Glomerular endothelial cell (primary cell): ENCODE measurements around the gene NUDT4. TPM values are rescaled to one million over a fixed set of nuclear protein-coding genes. Genes with fewer than 3 reads are reported as not detected.

ENCODE experiments used
- DNase-seq: peaks from one replicate; pipeline ENCODE4 v3.0.0-alpha.2; 2011; ENCODE audit warnings: low read depth, low spot score; ENCODE audit errors: extremely low read depth
- total RNA-seq: library from RNA; depleted of rRNA; stranded (reverse); fragments of >200 nt; gene quantifications from 2 replicates; pipeline ENCODE4 v1.2.3, GENCODE V29; 2015

Gene NUDT4
- 86.9 and 181 TPM in 2 replicates for total RNA-seq

DNA sequence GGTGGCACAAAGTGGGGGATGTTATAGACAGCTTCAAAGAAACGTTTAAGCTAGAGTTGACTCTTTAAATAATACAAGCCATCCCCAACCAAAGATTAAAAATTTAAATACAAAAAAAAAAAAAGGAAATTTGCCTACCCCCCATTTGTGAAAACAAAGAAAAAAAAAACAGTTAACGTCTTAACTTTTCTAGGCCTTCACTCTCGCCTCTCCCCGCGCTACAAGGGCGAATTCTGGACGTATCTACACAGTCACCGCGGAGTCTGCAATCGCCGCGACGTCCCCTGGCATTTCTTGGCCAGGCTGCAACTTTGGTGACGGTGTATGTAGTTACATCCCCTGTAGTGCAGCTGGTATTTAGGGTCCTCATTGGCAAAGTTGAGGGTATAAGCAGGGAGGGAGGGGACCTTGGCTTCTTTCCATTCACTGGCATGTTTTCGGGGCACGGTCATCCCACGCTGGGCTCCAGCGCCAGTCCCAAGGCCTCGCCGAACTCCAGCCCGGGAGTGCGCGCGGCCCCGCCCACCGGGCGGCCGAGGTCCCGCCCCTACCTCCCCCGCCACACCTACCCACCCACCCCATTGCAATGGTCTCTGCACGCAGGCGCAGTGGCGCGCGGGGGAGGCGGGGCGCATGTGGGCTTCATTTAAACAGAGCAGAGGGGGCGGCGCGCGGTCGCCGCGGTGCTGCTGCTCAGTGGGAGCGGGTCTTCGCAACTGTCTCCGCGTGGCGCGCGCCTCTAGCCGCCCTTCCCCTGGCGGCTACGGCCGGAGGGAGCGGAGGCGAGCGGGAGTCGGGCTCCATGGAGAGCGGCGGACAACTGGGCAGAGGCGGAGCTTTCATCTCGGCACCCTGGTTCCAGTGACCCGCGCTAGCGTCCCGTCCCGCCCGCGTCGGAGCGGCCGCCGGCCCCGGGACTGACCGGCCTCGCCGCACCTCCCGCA, at the start of gene NUDT4:
Gene NUDT4 (plus strand): TSS at position 674 of the 944 bp plus-strand sequence. CDS start 398 bp downstream, outside the sequence.
- DNase-seq: no peak

DNA sequence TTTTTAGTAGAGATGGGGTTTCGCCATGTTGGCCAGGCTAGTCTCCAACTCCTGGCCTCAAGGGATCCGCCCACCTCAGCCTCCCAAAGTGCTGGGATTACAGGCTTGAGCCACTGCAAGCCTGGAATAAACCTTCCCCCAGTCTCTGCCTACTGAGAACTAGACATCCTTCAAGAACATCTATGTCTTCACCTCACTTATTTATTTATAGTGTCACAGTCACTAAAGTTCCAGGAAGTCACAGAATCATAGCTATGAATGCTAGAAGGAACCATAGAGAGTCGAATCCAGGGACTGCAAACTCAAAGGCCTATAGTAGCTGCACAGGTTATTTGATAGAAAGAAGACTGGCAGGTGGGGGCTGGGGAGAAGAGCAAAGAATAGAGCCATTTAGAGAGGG, 44.7 kb upstream of the NUDT4 start:
- no peak for DNase-seq

DNA sequence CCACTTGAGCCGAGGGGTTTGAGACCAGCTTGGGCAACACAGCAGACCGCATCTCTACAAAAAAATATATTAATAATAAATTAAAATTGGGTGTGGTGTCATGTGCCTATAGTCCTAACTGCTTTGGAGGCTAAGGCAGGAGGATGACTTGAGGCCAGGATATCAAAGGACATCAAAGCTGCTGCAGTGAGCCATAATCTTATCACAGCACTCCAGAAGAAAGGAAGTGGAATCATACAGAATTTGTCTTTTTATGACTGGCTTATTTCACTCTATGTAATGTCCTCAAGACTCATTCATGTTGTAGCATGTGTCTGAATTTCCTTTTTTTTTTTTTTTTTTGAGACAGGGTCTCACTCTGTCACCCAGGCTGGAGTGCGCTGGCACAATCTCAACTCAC, 43.9 kb upstream of the NUDT4 start:
- DNase-seq: no peak

DNA sequence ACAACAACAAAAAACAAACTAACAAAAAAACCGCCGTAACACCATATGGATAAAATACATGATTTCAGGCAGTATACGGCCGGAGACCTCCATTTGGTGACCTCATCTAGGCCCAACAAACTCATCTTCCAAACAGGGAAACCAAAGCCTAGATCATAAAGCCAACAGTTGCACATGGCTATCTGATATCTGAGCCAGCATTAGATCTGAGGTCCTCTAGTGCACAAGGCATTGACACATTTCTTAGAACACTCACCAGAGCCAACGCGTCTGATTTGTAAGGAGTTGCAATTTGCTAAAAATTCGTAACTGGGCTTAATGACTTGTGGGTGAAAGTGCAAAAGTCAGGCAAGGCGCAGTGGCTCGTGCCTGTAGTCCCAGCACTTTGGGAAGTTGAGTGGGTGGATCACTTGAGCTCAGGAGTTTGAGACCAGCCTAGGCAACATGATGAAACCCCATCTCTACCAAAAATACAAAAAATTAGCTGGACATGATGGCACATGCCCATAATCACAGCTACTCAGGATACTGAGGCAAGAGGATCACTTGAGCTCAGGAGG, 42.0 kb upstream of the NUDT4 start:
- no peak for DNase-seq

DNA sequence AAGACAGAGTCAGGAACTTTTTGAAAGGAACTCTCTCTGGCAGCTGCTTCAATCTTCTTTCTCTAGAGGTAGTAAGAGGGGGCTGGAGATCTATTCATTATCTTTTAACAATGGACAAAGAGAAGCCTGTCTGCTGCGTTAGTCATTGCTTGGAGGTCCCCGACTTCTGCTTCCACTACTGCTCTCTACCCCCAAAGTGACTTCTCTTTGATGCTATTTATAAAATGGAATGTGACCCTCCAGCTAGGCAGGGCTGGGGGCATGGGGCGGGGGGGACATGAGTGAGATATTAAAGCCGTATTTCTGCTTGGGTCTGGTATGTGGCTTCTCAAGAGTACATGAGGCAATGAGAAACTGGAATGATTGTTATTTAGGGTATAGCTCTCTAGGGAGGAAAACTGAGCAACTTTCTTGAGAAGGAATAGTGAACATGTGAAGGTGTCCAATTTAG, 41.4 kb upstream of the NUDT4 start:
- DNase-seq: no peak

DNA sequence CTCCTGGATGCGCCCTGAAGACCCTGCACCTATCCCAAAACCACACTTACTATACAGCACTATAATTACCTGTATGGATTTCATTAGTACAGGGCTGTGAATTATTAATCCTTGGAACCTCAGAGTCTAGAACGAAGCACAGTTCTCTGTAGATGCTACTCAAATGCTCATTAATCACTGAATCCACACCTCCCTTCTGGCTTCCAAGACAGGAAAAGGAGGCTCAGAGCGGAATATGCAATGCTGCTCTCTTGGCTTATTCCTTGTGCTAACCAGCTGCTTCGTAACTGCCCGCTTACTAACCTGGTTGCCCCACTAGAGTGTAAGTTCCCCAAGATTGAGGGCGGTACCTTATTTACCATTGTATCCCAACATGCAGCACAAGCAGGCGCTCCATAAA, 39.1 kb upstream of the NUDT4 start:
- no peak for DNase-seq

DNA sequence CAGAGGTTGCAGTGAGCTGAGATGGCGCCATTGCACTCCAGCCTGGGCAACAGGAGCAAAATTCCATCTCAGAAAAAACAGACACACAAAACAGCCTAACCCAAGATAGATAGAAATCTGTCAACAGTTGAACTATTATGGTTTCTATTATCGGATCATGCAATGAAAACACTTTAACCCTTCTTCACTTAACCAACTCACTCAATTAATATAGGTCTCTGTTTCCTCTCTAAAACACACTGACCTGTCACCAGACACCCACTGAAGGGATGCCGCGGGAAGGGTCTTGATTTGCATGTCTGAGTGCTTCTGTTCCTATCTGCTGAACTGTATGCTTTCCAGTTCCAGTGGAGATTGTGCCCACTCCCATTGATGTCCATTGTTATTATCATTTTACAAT, 38.0 kb upstream of the NUDT4 start:
- no peak for DNase-seq

DNA sequence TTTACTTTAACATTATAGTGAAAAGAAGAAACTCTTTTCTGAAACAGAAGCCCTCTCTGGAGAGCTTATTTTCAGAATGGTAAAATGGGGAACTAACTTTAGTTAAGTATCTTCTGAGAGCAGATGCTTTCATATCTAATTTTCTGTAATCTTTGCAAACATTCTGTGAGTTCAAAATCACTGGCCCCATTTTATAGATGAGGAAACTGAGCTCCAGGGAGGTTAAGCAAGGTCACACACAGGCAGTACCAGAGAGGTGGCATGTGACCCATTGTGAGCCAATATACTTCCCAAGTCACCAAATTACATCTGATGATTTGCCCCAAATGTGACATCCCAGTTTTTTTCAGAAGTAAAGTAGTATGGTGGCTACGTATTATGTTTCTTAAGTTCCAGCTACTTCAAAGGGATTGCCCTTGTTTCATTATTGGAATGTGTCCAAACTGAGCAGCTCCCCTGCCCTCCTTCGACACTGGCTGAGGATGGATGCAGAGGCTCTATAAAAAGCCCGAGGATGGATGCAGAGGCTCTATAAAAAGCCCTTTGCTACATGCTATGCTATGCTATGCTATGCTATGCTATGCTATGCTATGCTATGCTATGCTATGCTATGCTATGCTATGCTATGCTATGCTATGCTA, 36.2 kb upstream of the NUDT4 start:
- DNase-seq: no peak

DNA sequence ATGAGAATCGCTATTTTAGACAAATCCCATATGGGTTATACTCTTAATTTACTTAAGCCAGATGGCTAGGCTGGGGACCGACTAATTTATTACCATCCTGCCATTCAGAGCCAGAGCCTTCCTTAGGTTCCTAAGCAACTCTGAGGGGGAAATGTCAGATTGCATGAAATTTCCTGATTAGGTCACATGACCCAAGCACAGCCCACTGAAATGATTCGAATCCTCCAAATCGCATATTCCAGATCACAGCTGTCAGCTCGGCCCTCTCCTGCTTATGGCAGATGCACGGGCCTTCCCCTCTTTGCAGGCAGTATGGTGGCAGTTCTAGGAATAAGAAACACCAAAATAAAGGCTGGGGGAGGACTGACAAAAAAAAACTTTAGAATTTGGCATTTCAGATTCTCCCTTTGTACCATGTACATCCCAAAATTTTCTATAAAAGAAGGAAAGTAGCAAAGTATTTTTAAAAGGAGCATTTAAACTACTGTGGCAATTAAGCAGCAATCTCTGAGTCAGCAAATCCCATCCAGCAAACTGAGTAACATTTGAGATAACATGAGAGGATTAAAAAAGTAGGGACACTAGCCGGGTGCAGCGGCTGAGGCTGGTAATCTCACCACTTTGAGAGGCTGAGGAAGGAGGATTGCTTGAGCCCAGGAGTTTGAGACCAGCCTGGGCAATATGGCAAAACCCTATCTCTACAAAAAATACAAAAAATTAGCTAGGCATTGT, 30.5 kb upstream of the NUDT4 start:
- DNase-seq: no peak

DNA sequence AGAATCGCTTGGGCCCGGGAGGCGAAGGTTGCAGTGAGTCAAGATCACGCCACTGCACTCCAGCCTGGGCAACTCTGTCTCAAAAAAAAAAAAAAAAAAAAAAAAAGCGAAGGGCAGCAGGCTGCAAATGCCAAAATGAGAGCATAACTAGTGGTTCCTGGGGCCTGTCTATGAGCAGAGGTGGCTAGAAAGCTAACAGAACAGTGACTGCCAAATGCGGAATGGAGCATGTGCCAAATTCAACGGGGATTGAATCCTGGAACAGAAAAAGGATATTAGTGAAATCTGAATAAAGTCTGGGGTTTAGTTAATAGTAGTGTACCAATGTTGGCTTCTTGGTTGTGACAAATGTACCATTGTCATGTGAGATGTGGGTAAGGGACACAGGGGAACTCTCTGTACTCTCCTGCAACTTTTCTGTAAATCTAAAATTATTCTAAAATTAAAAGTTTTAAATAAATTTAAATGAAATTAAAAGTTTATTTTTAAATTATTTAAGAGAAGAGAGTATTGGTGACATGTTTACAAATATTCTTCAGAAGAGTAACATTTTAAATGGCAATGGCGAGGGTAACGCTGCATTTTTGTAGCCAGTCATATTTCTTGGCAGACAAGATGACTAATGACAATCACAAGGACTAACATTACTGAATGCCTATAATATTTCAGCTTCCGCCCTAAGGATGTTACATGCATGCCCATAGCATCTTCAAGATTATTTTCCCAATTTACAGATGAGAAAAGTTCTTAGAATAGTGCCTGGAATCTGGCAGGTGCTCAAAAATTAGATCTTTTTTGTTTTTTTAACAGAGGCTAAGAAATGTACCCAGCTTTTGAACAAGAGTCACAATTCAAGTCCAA, 28.9 kb upstream of the NUDT4 start:
- no peak for DNase-seq

DNA sequence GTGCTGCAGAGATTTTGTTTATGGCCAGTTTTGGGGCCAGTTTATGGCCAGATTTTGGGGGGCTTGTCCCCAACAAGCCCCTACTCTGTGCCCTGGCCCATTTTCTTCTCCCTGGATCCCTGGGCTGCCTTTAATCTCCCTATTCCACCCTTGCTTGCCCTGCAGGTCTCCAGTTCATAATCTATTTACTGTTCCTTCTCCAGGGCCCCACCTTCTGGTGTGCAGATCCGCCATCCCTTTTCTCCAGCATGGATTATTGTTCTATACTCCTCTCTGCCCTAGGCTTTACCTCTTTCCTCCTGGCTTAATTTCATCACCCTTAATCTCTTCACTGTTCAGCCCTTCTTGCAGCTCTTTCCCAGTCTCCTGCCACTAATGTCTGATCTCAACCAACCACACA, 26.0 kb upstream of the NUDT4 start:
- DNase-seq: no peak

DNA sequence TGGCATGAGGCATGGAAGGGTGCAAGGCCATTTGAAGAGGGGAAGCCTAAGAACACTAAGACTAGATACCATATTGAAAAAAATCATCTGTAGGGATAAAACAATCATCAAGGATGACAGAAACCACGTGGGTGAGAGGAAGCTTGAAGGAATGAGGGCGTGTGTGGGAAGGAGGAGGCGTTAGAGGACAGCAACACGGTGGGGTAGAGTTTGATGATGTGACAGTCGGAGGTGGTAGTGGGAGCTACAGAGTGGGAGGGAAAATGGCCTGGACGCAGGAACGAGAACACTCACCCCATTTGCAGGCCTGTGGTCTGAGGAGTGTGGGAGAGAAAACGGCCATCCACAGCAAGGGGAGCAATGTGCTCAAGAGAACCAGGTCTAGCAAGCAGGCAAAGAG, 25.4 kb upstream of the NUDT4 start:
- DNase-seq: no peak

DNA sequence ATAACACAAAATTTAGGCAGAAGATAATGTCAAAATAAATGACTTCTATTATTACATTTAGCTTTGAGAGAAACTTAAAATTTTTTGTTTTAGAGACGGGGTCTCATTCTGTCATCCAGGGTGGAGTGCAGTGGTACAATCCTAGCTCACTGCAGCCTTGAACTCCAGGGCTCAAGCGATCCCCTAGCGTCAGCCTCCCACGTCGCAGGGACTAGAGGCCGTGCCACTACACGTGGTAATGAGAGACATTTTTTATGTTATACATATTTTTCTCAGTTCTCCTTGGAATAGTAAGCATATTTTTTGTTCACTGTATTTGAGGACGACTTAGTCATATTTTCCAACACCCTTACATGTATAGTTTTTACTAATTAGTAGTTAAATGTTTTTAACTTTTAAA, 21.5 kb upstream of the NUDT4 start:
- no peak for DNase-seq

DNA sequence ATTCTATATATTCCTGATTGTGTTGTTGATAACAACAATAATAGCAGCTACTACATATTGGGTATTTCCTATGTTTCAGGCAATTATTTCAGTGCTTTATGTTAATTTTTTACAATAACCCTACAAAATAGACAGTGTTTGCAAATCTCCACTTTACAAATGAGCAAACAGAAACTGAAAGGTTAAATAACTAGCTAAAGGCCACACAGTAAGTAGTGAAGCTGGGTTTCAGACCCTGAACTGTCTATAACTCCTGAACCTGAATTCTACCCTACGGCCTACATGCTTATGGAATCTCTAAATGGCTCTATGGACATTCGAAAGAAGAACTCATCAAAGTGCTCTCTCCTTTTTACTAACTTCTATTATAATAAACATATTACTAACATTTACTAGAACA, 19.7 kb upstream of the NUDT4 start:
- DNase-seq: no peak

DNA sequence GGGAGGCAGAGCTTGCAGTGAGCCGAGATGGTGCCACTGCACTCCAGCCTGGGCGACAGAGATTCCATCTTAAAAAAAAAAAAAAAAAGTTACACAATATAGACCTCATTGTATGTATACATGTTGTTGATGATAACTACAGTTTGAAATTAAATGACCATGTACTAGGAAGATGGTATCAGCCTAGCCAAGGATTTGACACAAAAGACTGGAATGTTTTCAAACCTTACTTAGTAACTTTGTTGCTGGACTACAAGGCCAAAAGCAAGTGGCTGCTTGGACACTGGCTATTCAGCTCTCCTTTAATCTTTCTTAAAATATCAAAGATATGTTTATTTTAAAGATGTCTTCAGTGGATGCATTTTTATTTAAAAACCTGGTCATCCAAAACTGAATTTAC, 18.9 kb upstream of the NUDT4 start:
- no peak for DNase-seq

DNA sequence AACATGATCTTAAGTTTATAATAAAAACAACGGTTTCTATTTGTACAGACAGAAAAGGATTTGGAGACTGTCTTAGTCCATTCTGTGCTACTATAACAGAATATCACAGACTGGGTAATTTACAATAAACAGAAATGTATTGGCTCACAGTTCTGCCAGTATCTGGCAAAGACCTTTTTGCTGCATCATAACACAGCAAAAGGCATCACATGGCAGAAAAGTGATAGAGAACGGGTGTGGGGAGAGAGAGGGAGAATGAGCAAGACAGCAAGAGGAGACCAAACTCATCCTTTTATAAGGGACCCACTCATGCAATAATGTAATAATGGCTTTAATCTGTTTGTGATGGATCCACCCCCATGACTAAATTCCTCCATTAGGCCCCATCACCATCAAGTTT, 17.0 kb upstream of the NUDT4 start:
- DNase-seq: no peak

DNA sequence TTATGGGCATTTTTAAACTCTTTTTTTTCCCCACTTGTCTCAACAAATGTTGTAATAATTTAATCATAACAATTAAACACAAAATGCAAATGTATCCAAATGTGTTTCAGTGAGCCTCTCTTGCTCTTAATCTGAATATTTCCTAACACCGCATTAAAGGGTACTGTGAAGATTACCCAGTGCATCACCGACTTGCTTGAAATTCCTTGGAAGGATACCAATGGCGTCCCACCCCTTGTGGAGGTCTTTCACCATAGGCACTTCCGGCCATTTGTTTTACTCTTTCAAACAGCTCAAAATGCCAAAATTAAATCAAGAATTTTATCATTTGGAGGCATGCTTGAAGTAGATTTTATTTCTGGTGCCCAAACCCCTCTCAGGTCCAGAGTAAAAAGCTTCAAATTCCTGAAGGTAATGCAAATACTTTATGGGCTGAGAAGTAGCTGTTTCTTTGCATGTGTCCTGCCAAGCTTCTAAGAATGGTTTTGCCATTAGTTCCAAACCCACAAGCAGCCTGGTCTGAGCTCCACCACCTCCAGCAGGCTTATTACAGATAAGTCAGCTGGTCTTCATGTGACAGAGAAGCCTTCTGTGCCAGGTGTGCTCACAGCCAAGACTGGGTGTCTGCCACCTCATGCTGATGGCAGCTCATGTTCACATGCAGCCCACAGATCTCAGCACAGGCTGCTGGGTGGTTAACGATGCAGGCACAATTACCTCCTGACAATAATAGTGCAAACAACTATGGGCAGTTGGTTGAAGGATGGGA, 16.4 kb upstream of the NUDT4 start:
- DNase-seq: no peak

DNA sequence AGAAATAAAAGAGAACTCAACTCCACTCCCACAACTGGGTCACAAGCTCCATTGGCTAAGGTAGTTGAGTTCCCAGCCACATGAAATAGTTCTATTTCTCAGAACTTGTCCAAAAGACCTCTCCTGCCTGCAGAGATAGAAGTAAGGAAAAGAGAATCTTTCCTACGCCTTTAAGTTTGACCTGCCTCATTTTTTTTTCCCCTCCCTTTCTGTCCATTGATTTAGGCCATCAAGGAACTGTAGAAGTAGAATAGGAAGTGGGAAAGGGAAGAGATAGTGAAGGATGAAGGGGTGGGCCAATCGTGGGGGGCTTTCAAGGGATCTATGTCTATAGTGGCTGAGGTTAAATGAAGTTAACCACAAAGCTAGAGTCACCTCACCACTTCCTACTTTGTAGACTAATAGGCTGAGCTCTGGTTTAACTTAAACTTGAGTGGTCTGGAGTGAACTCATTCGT, 13.9 kb upstream of the NUDT4 start:
- no peak for DNase-seq
